ENCODE data around the gene DUSP5.

DNA sequence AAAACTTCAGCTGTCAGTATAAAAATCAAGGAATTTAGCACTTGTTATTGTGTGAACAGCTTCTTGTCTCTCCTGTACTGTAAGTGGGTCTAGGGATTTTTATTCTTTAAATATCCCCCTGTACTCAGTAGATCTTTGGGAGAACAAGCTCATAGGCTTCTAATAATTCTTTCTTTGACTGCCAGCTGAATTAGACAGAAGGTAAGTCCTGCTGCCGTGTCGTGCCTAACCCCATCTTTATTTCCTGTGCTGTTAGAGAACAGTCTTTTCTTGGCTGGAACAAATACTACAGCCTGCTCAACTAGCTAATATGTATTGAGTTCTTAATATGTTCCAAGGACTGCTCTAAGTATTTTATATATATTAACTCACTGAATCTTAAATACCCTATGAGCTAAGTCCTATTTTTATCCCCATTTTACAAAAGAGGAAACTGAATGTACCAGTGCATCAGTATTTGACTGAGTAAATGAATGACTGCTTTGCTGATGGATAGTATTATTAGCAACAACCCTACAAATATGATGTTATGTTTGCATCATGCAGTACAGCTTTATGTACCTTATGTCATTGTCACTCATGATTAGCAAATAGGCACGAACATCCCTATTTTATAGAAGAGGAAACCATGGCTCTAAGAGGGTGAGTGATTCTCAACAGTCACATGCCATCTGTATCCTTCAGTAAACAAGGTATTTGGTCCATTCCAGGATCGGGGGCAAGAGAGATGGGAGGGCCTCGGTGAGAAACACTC lies 5.5 kb upstream of the DUSP5 start:
- TF ChIP-seq POLR2A (IDR thresholded peaks at IDR 0.05; ENCODE audit: low read length) = no peak
- TF ChIP-seq GATA1 (IDR thresholded peaks at IDR 0.05; ENCODE audit: low read depth, low read length) = no peak
